H1 (cell line): ENCODE measurements around the gene SOWAHC. TPM values are rescaled to one million over a fixed set of nuclear protein-coding genes. Genes with fewer than 3 reads are reported as not detected.

Experiments used
- CTCF ChIA-PET: fragments of 300-600 bp; sonication (Branson Sonifier 250); formaldehyde crosslinking; loops from one replicate; lab custom pipeline; 2021; ENCODE audit not compliant: partially characterized antibody; lab: Charles Lee
- POLR2A ChIA-PET: fragments of 300-600 bp; sonication (Branson Sonifier 250); formaldehyde crosslinking; loops from one replicate; lab custom pipeline; 2021; ENCODE audit warnings: inconsistent platforms; ENCODE audit not compliant: partially characterized antibody; lab: Charles Lee
- DNase-seq, 2 experiments: peaks; one replicate each; pipeline versions ENCODE4 v3.0.0 to v3.0.0-alpha.2; 2010 to 2022; ENCODE audit warnings: low spot score in 2 of 2, low read depth in 1 of 2, mixed read lengths in 1 of 2
- FAIRE-seq: peaks from 2 replicates; lab custom pipeline; 2011; peaks lifted over from hg19 to GRCh38; lab: Jason Lieb, UNC
- H2AFZ ChIP-seq: 2 replicates; pipeline ENCODE4 v1.8.1; 2012; ENCODE audit warnings: low read length, inconsistent platforms
- H2AK5ac ChIP-seq: 2 replicates; pipeline ENCODE4 v1.6.1; 2013; ENCODE audit warnings: low read depth, low read length
- H2BK120ac ChIP-seq: replicated peaks from 2 replicates; pipeline ENCODE3; 2013; ENCODE audit warnings: low read depth, low read length, inconsistent platforms
- H2BK12ac ChIP-seq: 2 replicates; pipeline ENCODE4 v1.6.1; 2013; ENCODE audit warnings: low read depth, low read length
- H2BK15ac ChIP-seq: 2 replicates; pipeline ENCODE4 v1.6.1; 2013; ENCODE audit warnings: low read length
- H2BK20ac ChIP-seq: 2 replicates; pipeline ENCODE4 v1.6.1; 2013; ENCODE audit warnings: low read length
- H2BK5ac ChIP-seq: 2 replicates; pipeline ENCODE4 v1.6.1; 2013; ENCODE audit warnings: low read depth, low read length
- H3K14ac ChIP-seq: 2 replicates; pipeline ENCODE4 v1.6.1; 2013; ENCODE audit warnings: inconsistent platforms; ENCODE audit not compliant: insufficient read length
- H3K18ac ChIP-seq: 2 replicates; pipeline ENCODE4 v1.6.1; 2013; ENCODE audit warnings: low read length; ENCODE audit errors: extremely low read depth
- H3K23ac ChIP-seq: 2 replicates; pipeline ENCODE4 v1.6.1; 2013; ENCODE audit warnings: inconsistent platforms; ENCODE audit not compliant: insufficient read length
- H3K23me2 ChIP-seq: 2 replicates; pipeline ENCODE4 v1.6.1; 2013; ENCODE audit warnings: low read depth, low read length
- H3K27ac ChIP-seq: 2 replicates; pipeline ENCODE4 v1.6.1; 2011; ENCODE audit warnings: low read depth, low read length, inconsistent platforms
- H3K27me3 ChIP-seq, 4 experiments: replicated peaks in 1 of 4; 1 replicate in 1 of 4; 2 replicates in 3 of 4; pipeline versions ENCODE4 v1.6.1 to v1.8.1; 2011 to 2013; ENCODE audit warnings: low read length in 3 of 4, mild to moderate bottlenecking in 3 of 4, inconsistent platforms in 2 of 4, mixed read lengths in 2 of 4, moderate library complexity in 1 of 4; ENCODE audit not compliant: control insufficient read depth in 3 of 4, insufficient read depth in 3 of 4; ENCODE audit errors: extremely low read depth in 1 of 4
- H3K36me3 ChIP-seq, 4 experiments: 2 replicates each; pipeline versions ENCODE4 v1.6.1 to v1.8.1; 2011 to 2013; ENCODE audit warnings: mild to moderate bottlenecking in 4 of 4, low read length in 3 of 4, moderate library complexity in 2 of 4, control low read depth in 1 of 4, inconsistent platforms in 1 of 4; ENCODE audit not compliant: insufficient read depth in 4 of 4, control insufficient read depth in 2 of 4
- H3K4ac ChIP-seq: replicated peaks from 2 replicates; pipeline ENCODE3; 2013; ENCODE audit warnings: low read length, low read depth, mixed read lengths, inconsistent platforms; ENCODE audit not compliant: insufficient read length
- H3K4me1 ChIP-seq, 4 experiments: replicated peaks in 1 of 4; 1 replicate in 1 of 4; 2 replicates in 3 of 4; pipeline versions ENCODE4 v1.6.1 to v1.8.1; 2011 to 2013; ENCODE audit warnings: low read length in 3 of 4, inconsistent platforms in 2 of 4, mixed read lengths in 1 of 4; ENCODE audit not compliant: insufficient read depth in 4 of 4, control insufficient read depth in 3 of 4
- H3K4me2 ChIP-seq, 2 experiments: 2 replicates each; pipeline versions ENCODE4 v1.6.1 to v1.8.1; 2011 to 2013; ENCODE audit warnings: low read depth in 2 of 2, low read length in 2 of 2, control low read depth in 1 of 2, inconsistent platforms in 1 of 2, mild to moderate bottlenecking in 1 of 2; ENCODE audit not compliant: insufficient read depth in 1 of 2
- H3K4me3 ChIP-seq, 4 experiments: fragments of 200-600, 300-600 bp in 1 of 4; sonication (generic), shearing (Covaris generic), sonication (Bioruptor Twin) in 1 of 4; 2 replicates each; pipeline versions ENCODE4 v1.5.1 to v1.8.1; 2011 to 2016; ENCODE audit warnings: low read length in 4 of 4, low read depth in 3 of 4, control low read depth in 2 of 4, inconsistent platforms in 2 of 4, mild to moderate bottlenecking in 2 of 4, mixed read lengths in 1 of 4, moderate library complexity in 1 of 4; ENCODE audit not compliant: insufficient read depth in 2 of 4; ENCODE audit errors: extremely low read depth in 1 of 4
- H3K56ac ChIP-seq: replicated peaks from 2 replicates; pipeline ENCODE3; 2013; ENCODE audit warnings: low read depth, mild to moderate bottlenecking, mixed read lengths, low read length, inconsistent platforms; ENCODE audit not compliant: insufficient read length
- H3K79me1 ChIP-seq: 2 replicates; pipeline ENCODE4 v1.6.1; 2013; ENCODE audit warnings: low read depth, low read length, control low read depth
- H3K79me2 ChIP-seq, 2 experiments: 2 replicates each; pipeline versions ENCODE4 v1.6.1 to v1.8.1; 2012 to 2013; ENCODE audit warnings: low read length in 2 of 2, mild to moderate bottlenecking in 2 of 2, inconsistent platforms in 1 of 2; ENCODE audit not compliant: insufficient read depth in 2 of 2, control insufficient read depth in 1 of 2
- H3K9ac ChIP-seq, 4 experiments: replicated peaks in 1 of 4; 1 replicate in 1 of 4; 2 replicates in 3 of 4; pipeline versions ENCODE4 v1.6.1 to v1.8.1; 2011 to 2013; ENCODE audit warnings: low read depth in 3 of 4, low read length in 3 of 4, control low read depth in 2 of 4, mild to moderate bottlenecking in 2 of 4, moderate library complexity in 2 of 4, inconsistent platforms in 1 of 4; ENCODE audit errors: extremely low read depth in 1 of 4
- H3K9me3 ChIP-seq, 2 experiments: 2 replicates each; pipeline versions ENCODE4 v1.6.1 to v1.8.1; 2012 to 2013; ENCODE audit warnings: mild to moderate bottlenecking in 2 of 2, moderate library complexity in 2 of 2, control low read depth in 1 of 2, inconsistent platforms in 1 of 2, low read depth in 1 of 2, low read length in 1 of 2, mixed read lengths in 1 of 2; ENCODE audit not compliant: insufficient read depth in 2 of 2
- H4K20me1 ChIP-seq, 2 experiments: replicated peaks in 1 of 2; 2 replicates each; pipeline versions ENCODE3 to v1.8.1; 2011 to 2013; ENCODE audit warnings: inconsistent platforms in 2 of 2, low read length in 2 of 2, mild to moderate bottlenecking in 1 of 2; ENCODE audit not compliant: insufficient read depth in 2 of 2, control insufficient read depth in 1 of 2
- H4K5ac ChIP-seq: 2 replicates; pipeline ENCODE4 v1.6.1; 2013; ENCODE audit warnings: low read length, low read depth, mixed read lengths, inconsistent platforms; ENCODE audit not compliant: insufficient read length
- H4K8ac ChIP-seq: 2 replicates; pipeline ENCODE4 v1.8.0; 2013; ENCODE audit warnings: mild to moderate bottlenecking, moderate library complexity, low read length, inconsistent platforms; ENCODE audit not compliant: insufficient read depth; ENCODE audit errors: extremely low read depth
- H4K91ac ChIP-seq: replicated peaks from 2 replicates; pipeline ENCODE3; 2013; ENCODE audit warnings: low read length, mixed read lengths, inconsistent platforms; ENCODE audit not compliant: insufficient read length
- BRCA1 ChIP-seq: IDR thresholded peaks from 2 replicates; pipeline ENCODE4 v1.6.1; 2012; ENCODE audit warnings: low read depth, low read length, improper control_type of control experiment
- CREB1 ChIP-seq: IDR thresholded peaks from 2 replicates; pipeline ENCODE4 v1.6.1; 2012; ENCODE audit warnings: inconsistent platforms
- CTCF ChIP-seq, 3 experiments: IDR thresholded peaks; 1 replicate in 2 of 3; 2 replicates in 1 of 3; pipeline versions ENCODE4 v1.5.1 to v1.6.1; 2011; ENCODE audit warnings: low read length in 3 of 3, mild to moderate bottlenecking in 3 of 3, inconsistent platforms in 2 of 3, low read depth in 1 of 3, moderate library complexity in 1 of 3; ENCODE audit not compliant: insufficient read depth in 1 of 3; ENCODE audit errors: control extremely low read depth in 1 of 3
- HDAC6 ChIP-seq: IDR thresholded peaks from one replicate; pipeline ENCODE4 v1.7.1; 2012; ENCODE audit warnings: low read depth, mild to moderate bottlenecking, inconsistent platforms, low read length, moderate library complexity
- KDM1A ChIP-seq: fragments of 200-600, 300-600 bp; sonication (generic); IDR thresholded peaks from 2 replicates; pipeline ENCODE4 v1.7.1; 2016; ENCODE audit warnings: mild to moderate bottlenecking, low read length, borderline replicate concordance
- NANOG ChIP-seq: IDR thresholded peaks from 2 replicates; pipeline ENCODE4 v1.6.1; 2011; ENCODE audit warnings: low read length, low read depth, mild to moderate bottlenecking, inconsistent platforms; ENCODE audit not compliant: insufficient read depth, poor library complexity, severe bottlenecking
- RAD21 ChIP-seq, 2 experiments: IDR thresholded peaks in 1 of 2; conservative IDR thresholded peaks in 1 of 2; 2 replicates each; pipeline ENCODE4 v1.6.1; 2011; ENCODE audit warnings: low read depth in 2 of 2, low read length in 2 of 2, improper control_type of control experiment in 1 of 2, inconsistent platforms in 1 of 2, mild to moderate bottlenecking in 1 of 2, moderate library complexity in 1 of 2
- USF2 ChIP-seq: IDR thresholded peaks from 2 replicates; pipeline ENCODE4 v1.6.1; 2011; ENCODE audit warnings: low read length, improper control_type of control experiment
- WGBS, 2 experiments: shearing (Covaris generic) in 1 of 2; methylation state at CpG; one replicate each; pipeline versions ENCODE4 v1.1.6 to v1.1.7; 2013 to 2015; ENCODE audit warnings: low lambda C conversion rate in 2 of 2, mixed read lengths in 2 of 2, inconsistent platforms in 1 of 2, low coverage in 1 of 2, missing lambda C conversion rate in 1 of 2; ENCODE audit not compliant: insufficient replicate concordance in 2 of 2, insufficient coverage in 1 of 2, insufficient read length in 1 of 2; ENCODE audit errors: extremely low coverage in 1 of 2, missing lambda C conversion rate in 1 of 2; 5-methylcytosine and 5-hydroxymethylcytosine counted together
- polyA plus RNA-seq, 7 experiments: library from polyadenylated mRNA; depleted of rRNA in 3 of 7; stranded (reverse) in 5 of 7; unstranded in 2 of 7; fragments of >200 nt in 5 of 7; fragments of 200-250 nt in 2 of 7; gene quantifications; 1 replicate in 5 of 7; 2 replicates in 1 of 7; 4 replicates in 1 of 7; pipeline versions ENCODE4 v1.2.1 to v1.2.3, GENCODE V29; 2011 to 2013; ENCODE audit warnings: missing spikeins in 2 of 7, mixed read lengths in 2 of 7
- total RNA-seq: library from RNA; stranded (reverse); fragmentation: NEBNext Ultra II Directional; extraction: Animal tissue kit (Norgen Biotek cat#: 25700); gene quantifications from 2 replicates; pipeline ENCODE4 v1.2.1, GENCODE V29; 2021

The SOWAHC gene
- total and polyA plus RNA-seq, 2 of the 8 experiments (the other 6 are each of a cell fraction or from before 2014, with no cell fraction given): 3.1 to 17.8 TPM

- no peak overlapping the region for H2BK5ac ChIP-seq
- no peak overlapping the region for H2BK15ac ChIP-seq
- no peak overlapping the region for H4K8ac ChIP-seq
- no peaks in the 10 kb centered on the region for H3K36me3 ChIP-seq
- ChIA-PET CTCF (interaction anchor here (0.6 to 0.8 kb wide), 2 partner anchors 19 to 71 kb away, joined by 3 to 4 read pairs; no protein-coding TSS in a partner anchor), POLR2A (no interaction called here)
- no peak overlapping the region for H3K9ac ChIP-seq
- H2AK5ac ChIP-seq: no peak overlapping the region
- no peak overlapping the region for H3K4ac ChIP-seq
- WGBS, 2 experiments: 94% methylated on average over 10 of the region's 10 CpGs; no CpG with 5 or more reads in 1 of the 2 experiments
- H4K5ac ChIP-seq: no peak overlapping the region
- no peaks in the 10 kb centered on the region for H3K79me1 ChIP-seq
- no peak overlapping the region for H2BK120ac ChIP-seq
- H3K56ac ChIP-seq: no peak overlapping the region
- H3K4me2 ChIP-seq: no peak overlapping the region
- H2BK20ac ChIP-seq: no peak overlapping the region
- H2BK12ac ChIP-seq: no peak overlapping the region
- H3K27ac ChIP-seq: no peak overlapping the region
- H3K4me1 ChIP-seq: no peaks in the 10 kb centered on the region
- H3K23me2 ChIP-seq: no peaks in the 10 kb centered on the region
- no peak for DNase-seq
- no peaks in the 10 kb centered on the region for H4K20me1 ChIP-seq
- no peak overlapping the region for H2AFZ ChIP-seq
- no peak overlapping the region for H3K4me3 ChIP-seq
- H3K18ac ChIP-seq: no peak overlapping the region
- no peak overlapping the region for H3K14ac ChIP-seq
- H3K9me3 ChIP-seq: no peaks in the 10 kb centered on the region
- no peaks in the 10 kb centered on the region for H3K27me3 ChIP-seq
- no peak for FAIRE-seq
- H3K79me2 ChIP-seq: no peaks in the 10 kb centered on the region
- H4K91ac ChIP-seq: no peak overlapping the region
- H3K23ac ChIP-seq: no peak overlapping the region
- TF ChIP-seq KDM1A (no peak), NANOG (no peak), USF2 (no peak), HDAC6 (no peak), CREB1 (no peak), RAD21 (IDR thresholded peaks at IDR 0.05 in 1 of 2, conservative IDR thresholded peaks at IDR 0.05 in 1 of 2; ENCODE audit: low read depth in 2 of 2, low read length in 2 of 2) (no peak), CTCF (IDR thresholded peaks at IDR 0.05; ENCODE audit: control extremely low read depth in 1 of 3, insufficient read depth in 1 of 3, low read depth in 1 of 3, low read length in 3 of 3) (no peak), BRCA1 (no peak)
These were observed 19.3 kb downstream of the SOWAHC start for GRCh38 chr2:109633284-109633961.
